Measurements from ENCODE around the gene ACOT7.

Gene ACOT7

DNA sequence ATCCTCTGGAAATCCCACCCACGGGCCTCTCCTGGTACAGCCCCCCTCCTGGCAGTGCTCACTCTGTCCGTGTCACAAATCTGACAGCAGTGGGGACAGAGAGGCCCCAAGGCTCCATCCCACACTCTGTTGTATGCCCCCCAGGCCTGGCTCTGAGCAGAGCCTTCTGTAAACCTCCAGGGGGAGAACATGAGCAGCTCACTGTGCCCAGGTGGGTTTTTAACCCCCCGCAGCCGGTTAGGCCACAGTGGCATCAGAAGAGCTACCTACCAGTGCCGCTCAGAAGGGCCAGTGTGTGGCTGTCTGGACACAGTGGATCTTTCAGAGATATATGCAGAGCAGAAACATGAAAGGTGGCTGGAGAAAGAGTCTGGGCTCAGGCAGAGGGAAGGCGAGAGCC, 120.7 kb downstream of the ACOT7 start:
- TF ChIP-seq, protein P1, sequence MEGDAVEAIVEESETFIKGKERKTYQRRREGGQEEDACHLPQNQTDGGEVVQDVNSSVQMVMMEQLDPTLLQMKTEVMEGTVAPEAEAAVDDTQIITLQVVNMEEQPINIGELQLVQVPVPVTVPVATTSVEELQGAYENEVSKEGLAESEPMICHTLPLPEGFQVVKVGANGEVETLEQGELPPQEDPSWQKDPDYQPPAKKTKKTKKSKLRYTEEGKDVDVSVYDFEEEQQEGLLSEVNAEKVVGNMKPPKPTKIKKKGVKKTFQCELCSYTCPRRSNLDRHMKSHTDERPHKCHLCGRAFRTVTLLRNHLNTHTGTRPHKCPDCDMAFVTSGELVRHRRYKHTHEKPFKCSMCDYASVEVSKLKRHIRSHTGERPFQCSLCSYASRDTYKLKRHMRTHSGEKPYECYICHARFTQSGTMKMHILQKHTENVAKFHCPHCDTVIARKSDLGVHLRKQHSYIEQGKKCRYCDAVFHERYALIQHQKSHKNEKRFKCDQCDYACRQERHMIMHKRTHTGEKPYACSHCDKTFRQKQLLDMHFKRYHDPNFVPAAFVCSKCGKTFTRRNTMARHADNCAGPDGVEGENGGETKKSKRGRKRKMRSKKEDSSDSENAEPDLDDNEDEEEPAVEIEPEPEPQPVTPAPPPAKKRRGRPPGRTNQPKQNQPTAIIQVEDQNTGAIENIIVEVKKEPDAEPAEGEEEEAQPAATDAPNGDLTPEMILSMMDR (IDR thresholded peaks at IDR 0.05; ENCODE audit: low read depth, low read length): peak; percentile 21
- no peak for DNase-seq (ENCODE audit: extremely low read depth, low read depth)

GRCh38 chr1:6272452-6272851, 121.1 kb downstream of the ACOT7 start:
- TF ChIP-seq, protein P1 (IDR thresholded peaks at IDR 0.05; ENCODE audit: low read depth, low read length): no peak
- no peak for DNase-seq (ENCODE audit: extremely low read depth, low read depth)

- TF ChIP-seq, protein P1 (IDR thresholded peaks at IDR 0.05; ENCODE audit: low read depth, low read length): no peak
- no peak for DNase-seq (ENCODE audit: extremely low read depth, low read depth)
These were observed 122.0 kb downstream of the ACOT7 start for GRCh38 chr1:6271554-6271953.

DNA sequence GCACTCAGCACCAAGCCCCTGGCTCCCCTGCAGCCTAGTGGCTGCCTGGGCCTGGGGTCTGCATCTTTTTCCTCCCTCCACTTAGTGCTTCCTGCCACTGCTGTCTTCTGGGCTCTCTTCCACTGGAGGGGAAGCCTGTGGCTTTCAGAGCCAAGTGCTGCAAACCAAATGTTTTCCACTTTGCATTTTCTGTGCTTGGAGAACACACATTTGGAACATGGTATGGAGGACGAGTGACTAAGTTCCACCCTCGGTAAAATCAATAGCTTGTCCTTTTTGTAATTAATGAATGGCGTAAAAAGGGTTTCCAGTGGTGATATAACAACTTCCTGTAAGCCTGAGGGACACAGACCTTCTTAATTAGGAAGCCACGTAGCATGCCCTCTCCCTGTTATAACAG, 122.6 kb downstream of the ACOT7 start:
- DNase-seq (ENCODE audit: extremely low read depth, low read depth): no peak
- TF ChIP-seq, protein P1 (IDR thresholded peaks at IDR 0.05; ENCODE audit: low read depth, low read length): no peak

DNA sequence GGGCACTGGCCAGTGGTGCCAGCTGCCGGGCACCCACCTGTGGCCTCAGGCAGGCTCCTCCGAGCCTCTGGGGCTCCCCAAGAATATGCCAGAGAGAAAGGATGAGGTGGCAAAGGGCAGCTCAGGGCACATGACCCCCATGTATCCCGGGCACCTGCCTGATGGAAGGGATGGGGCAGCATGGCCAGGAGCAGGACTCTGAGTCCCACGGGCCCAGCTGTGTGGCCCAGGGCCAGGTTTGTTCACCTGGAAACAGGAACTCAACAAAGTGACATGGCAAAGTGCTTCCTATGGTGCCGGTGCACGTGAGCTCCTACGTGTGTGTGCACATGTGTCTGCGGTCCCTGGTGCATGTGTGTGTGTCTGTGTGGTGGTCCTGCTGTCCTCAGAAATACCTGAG, 123.2 kb downstream of the ACOT7 start:
- TF ChIP-seq, protein P1 (IDR thresholded peaks at IDR 0.05; ENCODE audit: low read depth, low read length): no peak
- no peak for DNase-seq (ENCODE audit: extremely low read depth, low read depth)

DNA sequence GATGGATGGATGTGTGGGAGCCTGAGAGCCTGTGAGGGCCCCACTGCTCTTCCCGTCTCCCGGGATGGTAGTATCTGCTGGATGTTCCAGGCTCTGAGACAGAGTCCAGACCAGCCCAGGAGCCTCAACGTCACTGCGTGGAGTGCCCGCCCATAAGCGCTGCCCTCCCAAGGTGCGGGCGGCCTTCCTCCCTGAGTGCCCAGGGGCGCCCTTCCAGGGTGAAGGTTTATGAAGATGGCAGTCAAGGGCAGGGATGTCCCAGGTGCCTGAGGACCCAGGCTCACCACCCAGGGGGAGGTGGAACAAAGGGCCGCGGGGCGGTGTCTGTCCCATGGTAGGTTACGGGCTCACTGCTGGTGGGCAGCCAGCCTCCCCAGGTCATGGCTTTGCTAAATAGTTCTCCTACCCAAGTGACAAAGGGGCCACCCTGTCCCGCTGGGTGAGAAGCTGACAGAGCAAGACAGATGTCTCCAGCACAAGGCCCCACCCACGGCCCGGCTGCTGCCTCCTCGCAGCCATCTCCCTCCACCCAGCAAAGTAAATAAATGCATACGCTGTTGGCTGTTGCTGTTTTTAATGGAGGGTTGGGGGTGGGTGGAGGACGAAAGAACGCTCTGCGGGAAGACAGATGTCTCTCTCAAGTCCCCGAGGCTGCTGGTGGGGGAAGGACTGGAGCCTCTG, 123.7 kb downstream of the ACOT7 start:
- DNase-seq (ENCODE audit: extremely low read depth, low read depth): no peak
- TF ChIP-seq, protein P1 (IDR thresholded peaks at IDR 0.05; ENCODE audit: low read depth, low read length): no peak

DNA sequence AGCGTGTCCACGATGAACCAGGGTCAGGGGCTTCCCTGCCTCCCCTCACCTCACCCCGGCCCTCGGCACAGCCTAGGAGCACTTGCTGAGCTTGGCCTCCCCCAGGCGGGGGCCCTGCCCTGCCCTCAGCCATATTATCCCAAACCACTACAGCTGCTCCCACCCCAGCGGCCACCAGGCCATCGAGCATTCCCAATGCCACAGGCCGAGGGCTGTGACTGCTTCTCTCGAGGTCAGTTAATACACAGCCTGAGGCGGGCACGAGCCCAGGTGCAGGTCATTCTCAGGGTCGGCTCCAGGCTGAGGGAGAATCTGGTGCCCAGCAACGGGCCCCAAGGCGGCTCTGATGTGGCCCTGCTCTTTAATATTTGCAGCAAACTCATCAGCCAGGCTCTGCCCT, 124.3 kb downstream of the ACOT7 start:
- no peak for DNase-seq (ENCODE audit: extremely low read depth, low read depth)
- TF ChIP-seq, protein P1 (IDR thresholded peaks at IDR 0.05; ENCODE audit: low read depth, low read length): no peak
